Activated gamma-delta T cell treated with Interleukin-2 at 50 U/mL for 16 hours (primary cell): Measurements from ENCODE around the gene RRAGB.
"Not testable (repeated sequence)": the region's sequence is repeated elsewhere in the genome, so short reads cannot be mapped to it uniquely, and the experiment has no call there.

Experiments
- DNase-seq: peaks from one replicate; pipeline ENCODE4 v3.0.0-alpha.2; 2020

RRAGB gene

GRCh38 chrX:55774419-55774818 lies 56.9 kb downstream of the RRAGB start:
- DNase-seq: not testable (repeated sequence)

- DNase-seq: no peak
Observed at GRCh38 chrX:55777596-55777995, 60.0 kb downstream of the RRAGB start.

GRCh38 chrX:55778322-55778721 lies 60.8 kb downstream of the RRAGB start:
- no peak for DNase-seq

GRCh38 chrX:55783723-55784122 lies 66.2 kb downstream of the RRAGB start:
- DNase-seq: no peak

- no peak for DNase-seq
Observed at GRCh38 chrX:55787063-55787462, 69.5 kb downstream of the RRAGB start.

GRCh38 chrX:55787727-55788126 lies 70.2 kb downstream of the RRAGB start:
- no peak for DNase-seq

GRCh38 chrX:55794405-55794804 lies 76.9 kb downstream of the RRAGB start:
- DNase-seq: no peak

GRCh38 chrX:55796496-55796895 lies 78.9 kb downstream of the RRAGB start:
- no peak for DNase-seq

- DNase-seq: no peak
Observed at GRCh38 chrX:55801811-55802210, 84.3 kb downstream of the RRAGB start.
